ENCODE results near the gene FCHO2.

GRCh38 chr5:73119451-73120157 lies 163.8 kb downstream of the FCHO2 start:
- TF ChIP-seq ZNF274 (IDR thresholded peaks at IDR 0.05; ENCODE audit: low read depth, low read length) (no peak), YY1 (IDR thresholded peaks at IDR 0.05; ENCODE audit: insufficient read depth, insufficient read length) (no peak), SUZ12 (IDR thresholded peaks at IDR 0.05; ENCODE audit: extremely low read depth, insufficient read depth, insufficient read length) (no peak)

All from NT2/D1 (cell line).